DOHH2 (cell line): ENCODE measurements around the gene SCRN1.

ENCODE experiments used
- H3F3A ChIP-seq: fragments of 200-600 bp; sonication (generic), shearing (Covaris generic); 2 replicates; pipeline ENCODE4 v1.6.0; 2016; ENCODE audit warnings: antibody characterized with exemption, mild to moderate bottlenecking; ENCODE audit not compliant: control insufficient read depth, insufficient read depth
- H3K27ac ChIP-seq: fragments of 200-600 bp; sonication (generic); 2 replicates; pipeline ENCODE4 v1.5.1; 2014; ENCODE audit warnings: low read depth, mild to moderate bottlenecking, low read length, moderate library complexity
- H3K27me3 ChIP-seq: fragments of 200-600 bp; sonication (generic); 2 replicates; pipeline ENCODE4 v1.6.1; 2014; ENCODE audit warnings: mild to moderate bottlenecking, low read length, mixed read lengths; ENCODE audit not compliant: control insufficient read depth
- H3K36me3 ChIP-seq: fragments of 200-600 bp; sonication (generic); 2 replicates; pipeline ENCODE4 v1.6.1; 2014; ENCODE audit warnings: mild to moderate bottlenecking, low read length, moderate library complexity, mixed read lengths; ENCODE audit not compliant: control insufficient read depth
- H3K4me1 ChIP-seq: fragments of 200-600 bp; sonication (generic); 2 replicates; pipeline ENCODE4 v1.6.1; 2014; ENCODE audit warnings: mild to moderate bottlenecking, low read length, mixed read lengths; ENCODE audit not compliant: control insufficient read depth
- H3K4me2 ChIP-seq: fragments of 200-600 bp; sonication (generic); 2 replicates; pipeline ENCODE4 v1.6.0; 2014; ENCODE audit warnings: mild to moderate bottlenecking, low read length, moderate library complexity
- H3K4me3 ChIP-seq: fragments of 200-600 bp; sonication (generic); 2 replicates; pipeline ENCODE4 v1.5.1; 2014; ENCODE audit warnings: mild to moderate bottlenecking, low read length, mixed read lengths
- H3K79me2 ChIP-seq: fragments of 200-600 bp; sonication (generic); 2 replicates; pipeline ENCODE4 v1.6.1; 2014; ENCODE audit warnings: mild to moderate bottlenecking, low read length, mixed read lengths; ENCODE audit not compliant: control insufficient read depth
- H3K9me2 ChIP-seq: fragments of 200-600 bp; sonication (generic); replicated peaks from 2 replicates; pipeline ENCODE4 v1.6.1; 2014; ENCODE audit warnings: mild to moderate bottlenecking, low read length, mixed read lengths; ENCODE audit not compliant: control insufficient read depth
- H3K9me3 ChIP-seq: fragments of 200-600 bp; sonication (generic); 2 replicates; pipeline ENCODE4 v1.6.1; 2014; ENCODE audit warnings: antibody characterized with exemption, low read length, mixed read lengths; ENCODE audit not compliant: control insufficient read depth, insufficient read depth
- H4K20me1 ChIP-seq: fragments of 200-600 bp; sonication (generic); 2 replicates; pipeline ENCODE4 v1.6.0; 2014; ENCODE audit warnings: low read depth, mild to moderate bottlenecking, antibody characterized with exemption, low read length, moderate library complexity; ENCODE audit not compliant: control insufficient read depth, insufficient read depth
- EZH2phosphoT487 ChIP-seq: fragments of 200-600 bp; sonication (generic); IDR thresholded peaks from 2 replicates; pipeline ENCODE4 v1.6.1; 2017; ENCODE audit warnings: borderline replicate concordance, mild to moderate bottlenecking, antibody characterized with exemption, low read length, moderate library complexity, mixed read lengths
- TF ChIP-seq, protein P1 (sequence below): fragments of 200-600 bp; sonication (generic); IDR thresholded peaks from one replicate; pipeline ENCODE4 v1.5.1; 2014; ENCODE audit warnings: antibody characterized with exemption, mild to moderate bottlenecking, low read depth, low read length; ENCODE audit not compliant: poor library complexity, severe bottlenecking

The SCRN1 gene

DNA sequence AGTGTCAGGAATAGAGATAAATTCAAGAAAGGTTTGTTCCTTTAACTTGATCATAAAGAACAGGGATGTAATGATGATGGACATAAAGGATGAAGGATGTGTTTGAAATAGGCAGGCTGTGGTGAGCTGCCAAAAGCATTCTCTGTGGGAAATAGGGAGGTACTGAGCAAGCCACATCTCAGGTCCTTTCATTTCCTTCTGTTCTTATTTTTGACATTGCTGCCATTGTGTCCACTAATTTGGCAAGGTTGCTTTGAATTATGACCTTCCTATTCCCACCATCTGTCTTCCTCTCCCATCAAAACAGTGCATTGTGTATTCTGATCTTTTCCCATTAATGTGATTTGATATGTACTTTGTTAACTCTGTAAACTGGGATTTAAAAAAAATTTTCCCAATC lies 9.4 kb downstream of the SCRN1 start:
- no peaks in the 10 kb centered on the region for H3K9me2 ChIP-seq
- peaks cover 8% of the 10 kb centered on the region for H4K20me1 ChIP-seq
- H3K9me3 ChIP-seq = no peaks in the 10 kb centered on the region
- no peaks in the 10 kb centered on the region for H3K27me3 ChIP-seq
- H3K27ac ChIP-seq = no peak overlapping the region
- H3F3A ChIP-seq = no peaks in the 10 kb centered on the region
- no peak overlapping the region for H3K4me3 ChIP-seq
- H3K4me2 ChIP-seq = no peak overlapping the region
- peaks cover 9% of the 10 kb centered on the region for H3K4me1 ChIP-seq
- 0 out of 2 replicates have a peak, but pooled peaks cover 6% of the 10 kb centered on the region for H3K36me3 ChIP-seq
- H3K79me2 ChIP-seq = peaks cover 90% of the 10 kb centered on the region
- TF ChIP-seq, protein P1, sequence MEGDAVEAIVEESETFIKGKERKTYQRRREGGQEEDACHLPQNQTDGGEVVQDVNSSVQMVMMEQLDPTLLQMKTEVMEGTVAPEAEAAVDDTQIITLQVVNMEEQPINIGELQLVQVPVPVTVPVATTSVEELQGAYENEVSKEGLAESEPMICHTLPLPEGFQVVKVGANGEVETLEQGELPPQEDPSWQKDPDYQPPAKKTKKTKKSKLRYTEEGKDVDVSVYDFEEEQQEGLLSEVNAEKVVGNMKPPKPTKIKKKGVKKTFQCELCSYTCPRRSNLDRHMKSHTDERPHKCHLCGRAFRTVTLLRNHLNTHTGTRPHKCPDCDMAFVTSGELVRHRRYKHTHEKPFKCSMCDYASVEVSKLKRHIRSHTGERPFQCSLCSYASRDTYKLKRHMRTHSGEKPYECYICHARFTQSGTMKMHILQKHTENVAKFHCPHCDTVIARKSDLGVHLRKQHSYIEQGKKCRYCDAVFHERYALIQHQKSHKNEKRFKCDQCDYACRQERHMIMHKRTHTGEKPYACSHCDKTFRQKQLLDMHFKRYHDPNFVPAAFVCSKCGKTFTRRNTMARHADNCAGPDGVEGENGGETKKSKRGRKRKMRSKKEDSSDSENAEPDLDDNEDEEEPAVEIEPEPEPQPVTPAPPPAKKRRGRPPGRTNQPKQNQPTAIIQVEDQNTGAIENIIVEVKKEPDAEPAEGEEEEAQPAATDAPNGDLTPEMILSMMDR = no peak
- TF ChIP-seq EZH2phosphoT487 = no peak

- Histone ChIP-seq H4K20me1 (peaks cover 8% of the 10 kb centered on the region), H3K9me3 (no peaks in the 10 kb centered on the region), H3K9me2 (no peaks in the 10 kb centered on the region), H3K4me1 (peaks cover 4% of the 10 kb centered on the region; the same call in 1 of the 2 replicates), H3K4me2 (no peak overlapping the region), H3K27me3 (no peaks in the 10 kb centered on the region), H3K4me3 (no peak overlapping the region), H3F3A (no peaks in the 10 kb centered on the region), H3K36me3 (0 out of 2 replicates have a peak, but pooled peaks cover 6% of the 10 kb centered on the region), H3K79me2 (peaks cover 86% of the 10 kb centered on the region), H3K27ac (no peak overlapping the region)
- no peak for TF ChIP-seq EZH2phosphoT487
- TF ChIP-seq, protein P1 = peak; percentile 55
Observed at GRCh38 chr7:29977886-29978651, 11.5 kb downstream of the SCRN1 start.

GRCh38 chr7:29976673-29977415 lies 12.8 kb downstream of the SCRN1 start:
- H3K4me2 ChIP-seq = no peak overlapping the region
- H3F3A ChIP-seq = no peaks in the 10 kb centered on the region
- no peaks in the 10 kb centered on the region for H3K9me3 ChIP-seq
- 0 out of 2 replicates have a peak, but pooled peaks cover 2% of the 10 kb centered on the region for H3K36me3 ChIP-seq
- H3K79me2 ChIP-seq = peaks cover 86% of the 10 kb centered on the region
- no peak for TF ChIP-seq EZH2phosphoT487
- TF ChIP-seq, protein P1 = no peak
- H3K4me3 ChIP-seq = no peak overlapping the region
- H3K27ac ChIP-seq = no peak overlapping the region
- H3K9me2 ChIP-seq = no peaks in the 10 kb centered on the region
- H3K4me1 ChIP-seq = peaks cover 4% of the 10 kb centered on the region; the same call in 1 of the 2 replicates
- peaks cover 6% of the 10 kb centered on the region for H4K20me1 ChIP-seq
- no peaks in the 10 kb centered on the region for H3K27me3 ChIP-seq
